GM18909 (cell line): ENCODE measurements around the gene KRTAP1-1.
"Not testable (repeated sequence)": the region's sequence is repeated elsewhere in the genome, so short reads cannot be mapped to it uniquely, and the experiment has no call there.

Source experiments
- ATAC-seq: cut with Tn5 transposase; IDR thresholded peaks from one replicate; pipeline ENCODE4 v1.9.1; 2021; ENCODE audit warnings: mild to moderate bottlenecking; ENCODE audit not compliant: unreplicated experiment, poor library complexity

The KRTAP1-1 gene

GRCh38 chr17:41013181-41013580 lies 28.1 kb downstream of the KRTAP1-1 start:
- no peak for ATAC-seq

GRCh38 chr17:41012326-41013120 lies 28.7 kb downstream of the KRTAP1-1 start:
- no peak for ATAC-seq

DNA sequence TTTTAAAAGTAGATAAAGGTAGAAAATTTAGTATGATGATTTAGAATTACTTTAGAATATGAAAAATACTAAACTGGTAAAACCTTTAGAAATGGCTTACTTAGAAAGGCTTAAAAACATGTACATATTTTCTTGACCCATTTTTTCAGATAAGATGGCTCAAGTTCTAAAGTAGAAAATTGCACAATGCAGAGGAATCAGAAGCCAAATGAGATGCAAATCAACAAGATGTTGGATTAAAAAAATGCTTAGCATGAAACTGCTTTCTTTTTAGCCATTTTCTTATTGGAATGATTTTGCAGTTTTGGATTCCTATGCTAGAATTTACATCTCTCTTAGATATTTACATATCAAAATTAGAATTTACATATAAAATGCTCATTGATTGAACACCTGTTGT lies 30.8 kb downstream of the KRTAP1-1 start:
- no peak for ATAC-seq

DNA sequence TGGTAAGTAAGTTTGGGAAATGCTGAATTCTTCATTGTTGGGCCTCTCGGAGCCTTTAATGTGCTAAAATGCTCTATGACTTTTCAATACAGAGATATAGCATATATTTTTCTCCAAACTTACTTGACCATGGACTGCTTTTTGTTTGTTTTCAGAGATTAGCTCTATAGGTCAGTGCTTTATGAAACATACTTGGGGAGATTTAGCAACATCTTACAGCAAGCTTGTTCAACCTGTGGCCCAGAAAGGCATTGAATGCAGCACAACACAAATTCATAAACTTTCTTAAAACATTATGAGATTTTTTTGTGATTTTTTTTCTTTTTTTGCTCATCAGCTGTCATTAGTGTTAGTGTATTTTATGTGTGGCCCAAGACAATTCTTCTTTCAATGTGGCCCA lies 31.3 kb downstream of the KRTAP1-1 start:
- ATAC-seq, result no peak

GRCh38 chr17:41009301-41009760 lies 31.9 kb downstream of the KRTAP1-1 start:
- no peak for ATAC-seq

DNA sequence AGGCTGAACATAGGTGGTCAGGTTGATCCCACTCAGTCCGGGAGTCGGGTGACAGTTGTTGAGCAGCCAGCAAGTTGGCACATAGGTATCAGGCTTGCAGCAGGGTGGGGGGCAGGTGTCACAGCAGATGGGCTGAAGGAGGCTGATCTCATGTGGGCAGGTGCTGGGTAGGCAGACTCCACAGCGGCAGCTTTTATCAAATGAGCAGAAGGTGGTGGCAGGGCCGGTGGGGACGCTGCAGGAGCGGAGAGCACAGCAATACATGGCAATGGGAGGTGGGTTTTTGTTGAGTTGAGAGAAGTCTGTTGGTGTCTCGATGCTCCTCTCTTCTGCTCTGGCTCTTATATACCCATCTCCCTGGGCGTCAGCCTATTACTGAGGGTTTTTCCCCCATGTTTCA lies 32.4 kb downstream of the KRTAP1-1 start, which contains the start of gene KRTAP3-1:
Gene KRTAP3-1, minus strand, starts transcription at position 318 of the 400 bp plus-strand sequence. Its CDS starts 54 bp downstream, at position 264.
- ATAC-seq, result no peak

DNA sequence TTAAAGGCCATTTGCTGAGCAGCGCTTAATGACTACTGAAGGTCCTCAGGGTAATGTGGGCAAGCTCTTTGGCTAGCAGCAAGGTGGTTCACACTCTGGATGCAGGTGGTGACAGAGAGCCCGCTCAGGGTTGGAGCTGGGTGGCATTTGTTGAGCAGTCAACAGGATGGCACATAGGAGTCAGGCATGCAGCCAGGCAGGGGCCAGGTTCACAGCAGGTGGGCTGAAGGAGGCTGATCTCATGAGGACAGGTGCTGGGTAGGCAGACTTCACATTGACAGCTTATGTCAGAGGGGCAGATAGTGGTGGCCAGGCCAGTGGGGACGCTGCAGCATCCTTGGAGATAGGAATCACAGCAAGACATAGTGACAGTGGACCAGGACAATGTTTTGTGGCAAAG lies 36.9 kb downstream of the KRTAP1-1 start:
- no peak for ATAC-seq

DNA sequence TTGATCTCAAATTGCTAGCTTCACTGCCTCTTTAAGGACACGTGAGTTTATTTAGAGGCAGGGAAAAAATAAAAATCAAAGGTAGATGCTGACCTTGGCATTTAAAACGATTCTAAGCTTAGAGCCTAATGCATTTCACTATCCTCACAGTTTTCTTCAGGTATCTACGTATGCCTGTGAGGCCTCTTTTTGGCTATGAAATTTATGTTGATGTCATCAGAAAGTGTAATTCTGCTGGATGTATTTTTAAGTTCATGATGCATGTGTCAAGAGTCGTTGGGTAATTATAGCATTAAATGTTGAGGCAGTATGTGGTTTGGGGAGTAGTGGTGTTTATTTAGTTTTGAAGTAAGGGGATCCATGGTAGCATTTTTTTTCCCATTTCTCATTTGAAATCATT lies 37.3 kb downstream of the KRTAP1-1 start:
- no peak for ATAC-seq

DNA sequence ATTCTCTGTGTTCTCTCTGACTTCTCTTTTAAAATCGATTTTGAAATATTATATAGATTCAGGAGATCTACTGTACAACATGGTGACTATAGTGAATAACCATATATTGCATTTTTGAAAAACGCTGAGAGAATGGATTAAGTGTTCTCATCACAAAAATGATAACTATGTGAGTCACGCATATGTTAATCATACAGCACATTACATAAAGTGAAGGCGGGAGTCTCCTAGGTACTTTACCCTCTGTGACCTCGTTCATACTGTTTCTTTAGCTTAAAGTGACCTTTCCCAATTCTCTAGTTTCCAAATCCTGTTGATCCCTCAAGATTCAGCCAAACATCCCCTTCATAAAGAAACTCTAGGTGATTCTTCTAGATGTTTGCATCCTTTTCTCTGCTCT lies 38.4 kb downstream of the KRTAP1-1 start:
- ATAC-seq, result no peak

- ATAC-seq, result no peak
These were observed 39.5 kb downstream of the KRTAP1-1 start for GRCh38 chr17:41001795-41002194.

DNA sequence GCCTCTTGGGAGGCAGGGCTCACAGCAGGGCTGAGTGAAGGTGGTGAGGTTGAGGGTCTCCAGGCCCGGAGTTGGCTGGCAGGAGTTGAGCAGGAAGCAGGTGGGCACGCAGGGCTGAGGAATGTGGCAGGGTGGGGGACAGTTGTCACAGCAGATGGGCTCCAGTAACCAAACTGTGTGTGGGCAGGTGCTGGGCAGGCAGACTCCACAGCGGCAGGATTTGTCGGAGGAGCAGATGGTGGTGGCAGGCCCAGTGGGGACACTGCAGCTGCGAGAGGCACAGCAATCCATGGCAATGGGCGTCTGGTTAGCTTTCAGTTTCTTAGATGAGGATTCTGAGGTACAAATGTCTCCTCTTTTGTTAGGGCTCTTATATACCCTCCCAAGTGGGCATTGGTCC lies 41.7 kb downstream of the KRTAP1-1 start, which contains the start of gene KRTAP3-2:
Gene KRTAP3-2, minus strand, starts transcription at position 344 of the 400 bp plus-strand sequence. Its CDS starts 53 bp downstream, at position 291.
- not testable (repeated sequence) for ATAC-seq

- ATAC-seq, result no peak
These were observed 43.9 kb downstream of the KRTAP1-1 start for GRCh38 chr17:40997361-40997760.

GRCh38 chr17:40996829-40997228 lies 44.4 kb downstream of the KRTAP1-1 start:
- no peak for ATAC-seq

GRCh38 chr17:40995116-40995515 lies 46.1 kb downstream of the KRTAP1-1 start:
- ATAC-seq, result no peak

GRCh38 chr17:40993839-40994238 lies 47.4 kb downstream of the KRTAP1-1 start, which contains the start of gene KRTAP3-3:
KRTAP3-3 (minus strand) TSS chr17:40994164; CDS start chr17:40994097, 67 bp downstream.
- no peak for ATAC-seq

DNA sequence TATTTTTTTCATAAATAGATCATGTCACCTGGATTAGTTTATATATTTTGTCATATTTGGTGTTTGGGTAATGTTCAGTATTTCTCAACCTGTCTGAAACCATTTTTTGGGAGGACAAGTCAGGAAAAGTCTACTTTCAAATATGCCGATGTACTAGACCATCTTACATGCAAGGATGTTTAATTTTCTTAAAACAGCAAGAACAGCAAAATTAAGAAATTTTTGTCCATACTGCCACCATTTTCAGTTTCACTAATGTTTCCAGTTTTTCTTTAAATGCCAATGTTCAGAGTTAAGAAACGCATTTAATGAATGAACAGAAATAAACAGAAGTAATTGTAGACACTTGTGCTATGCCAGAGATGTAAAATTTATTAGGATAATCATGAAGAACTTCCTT lies 48.2 kb downstream of the KRTAP1-1 start:
- no peak for ATAC-seq

- ATAC-seq, result no peak
These were observed 48.6 kb downstream of the KRTAP1-1 start for GRCh38 chr17:40992666-40993065.
